Naive B cell (primary cell): ENCODE measurements around the gene MINAR1. TPM values are rescaled to one million over a fixed set of nuclear protein-coding genes. Genes with fewer than 3 reads are reported as not detected.

ENCODE experiments used
- ATAC-seq, 2 donors: fragments of 150-1000 bp; cut with Tn5 transposase; 2 replicates each; pipeline ENCODE4 v1.10.0; 2021; ENCODE audit warnings: low read depth in 2 of 2, mild to moderate bottlenecking in 2 of 2, moderate library complexity in 2 of 2
- DNase-seq: peaks from one replicate; pipeline ENCODE4 v3.0.0; 2022
- H3K27ac Mint-ChIP-seq, 6 donors: one replicate each; pipeline ENCODE4 v1.8.0; 2020 to 2022; ENCODE audit warnings: mild to moderate bottlenecking in 6 of 6, mixed read lengths in 6 of 6, moderate library complexity in 5 of 6, inconsistent platforms in 2 of 6
- H3K27me3 Mint-ChIP-seq, 3 donors: one replicate each; pipeline ENCODE4 v1.8.0; 2021 to 2022; ENCODE audit warnings: mixed read lengths in 3 of 3, mild to moderate bottlenecking in 1 of 3
- H3K36me3 Mint-ChIP-seq, 2 donors: one replicate each; pipeline ENCODE4 v1.8.0; 2020 to 2022; ENCODE audit warnings: mixed read lengths in 2 of 2, inconsistent platforms in 1 of 2, mild to moderate bottlenecking in 1 of 2
- H3K4me1 Mint-ChIP-seq, 3 donors: one replicate each; pipeline ENCODE4 v1.8.0; 2020 to 2022; ENCODE audit warnings: mixed read lengths in 3 of 3, inconsistent platforms in 1 of 3, mild to moderate bottlenecking in 1 of 3, moderate library complexity in 1 of 3
- H3K4me3 Mint-ChIP-seq, 8 donors: one replicate each; pipeline ENCODE4 v1.8.0; 2020 to 2022; ENCODE audit warnings: mild to moderate bottlenecking in 8 of 8, mixed read lengths in 8 of 8, moderate library complexity in 8 of 8, inconsistent platforms in 2 of 8
- H3K9me3 Mint-ChIP-seq, 7 donors: one replicate each; pipeline ENCODE4 v1.8.0; 2020 to 2022; ENCODE audit warnings: mixed read lengths in 7 of 7, mild to moderate bottlenecking in 5 of 7, inconsistent platforms in 2 of 7, moderate library complexity in 1 of 7
- polyA plus RNA-seq, 6 donors: library from polyadenylated mRNA; unstranded; fragments of 300-500 nt; fragmentation: Illumina TruSeq; gene quantifications; one replicate each; pipeline ENCODE4 v1.2.3, GENCODE V29; 2021; ENCODE audit warnings: low read depth in 6 of 6

Gene MINAR1
- polyA plus RNA-seq: under 1 TPM in 1 of 6 donors, not detected in 5; 0.13 TPM

- no peaks in the 10 kb centered on the region for H3K36me3 Mint-ChIP-seq
- H3K4me1 Mint-ChIP-seq: peaks cover 5 to 11% (median 6%) of the 10 kb centered on the region in 3 donors
- DNase-seq (no peak), ATAC-seq (no peak)
- H3K9me3 Mint-ChIP-seq: peaks cover 0 to 6% (median 0%) of the 10 kb centered on the region in 7 donors
- H3K4me3 Mint-ChIP-seq: peak within 1 kb of the TSS in 3 of 8 donors; percentile 25 to 58 (median 44)
- peak within 1 kb of the TSS in 1 of 6 donors; percentile 35 for H3K27ac Mint-ChIP-seq
- H3K27me3 Mint-ChIP-seq: peaks cover 59 to 86% (median 80%) of the 10 kb centered on the region in 3 donors
These were observed at the start of gene MINAR1 for GRCh38 chr15:79431636-79432344. Gene MINAR1 (plus strand): TSS chr15:79432336. CDS start chr15:79456148, 23,812 bp downstream.

GRCh38 chr15:79394231-79394630 lies 37.9 kb upstream of the MINAR1 start:
- peaks cover 0 to 12% of the 10 kb centered on the region in 2 donors for H3K36me3 Mint-ChIP-seq

GRCh38 chr15:79396850-79397249 lies 35.3 kb upstream of the MINAR1 start:
- H3K27me3 Mint-ChIP-seq: peaks cover 0 to 4% (median 0%) of the 10 kb centered on the region in 3 donors
- no peak for DNase-seq
- ATAC-seq: no peak
- no peak overlapping the region for H3K27ac Mint-ChIP-seq
- peaks cover 0 to 13% (median 2%) of the 10 kb centered on the region in 7 donors for H3K9me3 Mint-ChIP-seq
- no peak overlapping the region for H3K4me3 Mint-ChIP-seq
- H3K36me3 Mint-ChIP-seq: peaks cover 0 to 2% of the 10 kb centered on the region in 2 donors
- no peaks in the 10 kb centered on the region for H3K4me1 Mint-ChIP-seq

More at GRCh38 chr15:79394231-79394630, 37.9 kb upstream of the MINAR1 start:
- no peak for DNase-seq
- no peak overlapping the region for H3K4me3 Mint-ChIP-seq
- H3K27me3 Mint-ChIP-seq: peaks cover 0 to 6% (median 0%) of the 10 kb centered on the region in 3 donors
- peaks cover 0 to 4% (median 0%) of the 10 kb centered on the region in 3 donors for H3K4me1 Mint-ChIP-seq
- no peak overlapping the region for H3K27ac Mint-ChIP-seq
- ATAC-seq: no peak
- peaks cover 0 to 24% (median 6%) of the 10 kb centered on the region in 7 donors for H3K9me3 Mint-ChIP-seq

- Mint-ChIP-seq H3K36me3 (no peaks in the 10 kb centered on the region), H3K27me3 (peaks cover 0 to 8% (median 0%) of the 10 kb centered on the region in 3 donors), H3K9me3 (peaks cover 0 to 8% (median 0%) of the 10 kb centered on the region in 7 donors), H3K4me3 (no peak overlapping the region), H3K4me1 (no peaks in the 10 kb centered on the region), H3K27ac (no peak overlapping the region)
- DNase-seq (no peak), ATAC-seq (no peak)
These were observed 34.7 kb upstream of the MINAR1 start for GRCh38 chr15:79397269-79397910.

GRCh38 chr15:79399606-79400005 lies 32.5 kb upstream of the MINAR1 start:
- Mint-ChIP-seq H3K4me3 (no peak overlapping the region), H3K4me1 (no peaks in the 10 kb centered on the region), H3K9me3 (no peaks in the 10 kb centered on the region), H3K27me3 (peaks cover 0 to 8% (median 0%) of the 10 kb centered on the region in 3 donors), H3K36me3 (no peaks in the 10 kb centered on the region), H3K27ac (no peak overlapping the region)
- no peak for ATAC-seq
- no peak for DNase-seq

GRCh38 chr15:79400650-79401049 lies 31.5 kb upstream of the MINAR1 start:
- ATAC-seq: no peak
- no peak overlapping the region for H3K27ac Mint-ChIP-seq
- H3K4me3 Mint-ChIP-seq: no peak overlapping the region
- H3K27me3 Mint-ChIP-seq: peaks cover 0 to 8% (median 0%) of the 10 kb centered on the region in 3 donors
- H3K4me1 Mint-ChIP-seq: no peaks in the 10 kb centered on the region
- no peaks in the 10 kb centered on the region for H3K36me3 Mint-ChIP-seq
- DNase-seq: no peak
- H3K9me3 Mint-ChIP-seq: no peaks in the 10 kb centered on the region

GRCh38 chr15:79401301-79401700 lies 30.8 kb upstream of the MINAR1 start:
- ATAC-seq: no peak
- Mint-ChIP-seq H3K4me1 (no peaks in the 10 kb centered on the region), H3K27ac (no peak overlapping the region), H3K27me3 (peaks cover 0 to 8% (median 0%) of the 10 kb centered on the region in 3 donors), H3K36me3 (no peaks in the 10 kb centered on the region), H3K4me3 (no peak overlapping the region), H3K9me3 (no peaks in the 10 kb centered on the region)
- DNase-seq: no peak

- Mint-ChIP-seq H3K9me3 (no peaks in the 10 kb centered on the region), H3K27me3 (peaks cover 0 to 8% (median 0%) of the 10 kb centered on the region in 3 donors), H3K27ac (no peak overlapping the region), H3K36me3 (no peaks in the 10 kb centered on the region), H3K4me3 (no peak overlapping the region), H3K4me1 (no peaks in the 10 kb centered on the region)
- no peak for ATAC-seq
- no peak for DNase-seq
These were observed 30.0 kb upstream of the MINAR1 start for GRCh38 chr15:79402136-79402535.

- Mint-ChIP-seq H3K9me3 (no peaks in the 10 kb centered on the region), H3K27me3 (peaks cover 0 to 14% (median 0%) of the 10 kb centered on the region in 3 donors), H3K27ac (no peak overlapping the region), H3K4me3 (no peak overlapping the region), H3K36me3 (no peaks in the 10 kb centered on the region), H3K4me1 (peaks cover 0 to 3% (median 0%) of the 10 kb centered on the region in 3 donors)
- DNase-seq (no peak), ATAC-seq (no peak)
These were observed 28.6 kb upstream of the MINAR1 start for GRCh38 chr15:79403501-79403900.

GRCh38 chr15:79406210-79406609 lies 25.9 kb upstream of the MINAR1 start:
- Mint-ChIP-seq H3K27ac (no peak overlapping the region), H3K4me1 (peaks cover 0 to 3% (median 0%) of the 10 kb centered on the region in 3 donors), H3K27me3 (peaks cover 0 to 15% (median 0%) of the 10 kb centered on the region in 3 donors), H3K9me3 (no peaks in the 10 kb centered on the region), H3K36me3 (peaks cover 0 to 5% of the 10 kb centered on the region in 2 donors), H3K4me3 (no peak overlapping the region)
- no peak for DNase-seq
- ATAC-seq: no peak

- H3K27me3 Mint-ChIP-seq: peaks cover 0 to 7% (median 0%) of the 10 kb centered on the region in 3 donors
- no peaks in the 10 kb centered on the region for H3K9me3 Mint-ChIP-seq
- DNase-seq: no peak
- ATAC-seq: no peak
- H3K4me1 Mint-ChIP-seq: peaks cover 0 to 3% (median 0%) of the 10 kb centered on the region in 3 donors
- no peak overlapping the region for H3K4me3 Mint-ChIP-seq
- H3K27ac Mint-ChIP-seq: no peak overlapping the region
- peaks cover 11% of the 10 kb centered on the region in 2 donors for H3K36me3 Mint-ChIP-seq
These were observed 24.1 kb upstream of the MINAR1 start for GRCh38 chr15:79408041-79408440.

- H3K9me3 Mint-ChIP-seq: no peaks in the 10 kb centered on the region
These were observed 21.9 kb upstream of the MINAR1 start for GRCh38 chr15:79410237-79410636.

GRCh38 chr15:79412010-79412409 lies 20.1 kb upstream of the MINAR1 start:
- Mint-ChIP-seq H3K9me3 (no peaks in the 10 kb centered on the region), H3K4me3 (no peak overlapping the region), H3K27me3 (peaks cover 0 to 7% (median 0%) of the 10 kb centered on the region in 3 donors), H3K27ac (no peak overlapping the region), H3K4me1 (peaks cover 0 to 3% (median 0%) of the 10 kb centered on the region in 3 donors), H3K36me3 (peaks cover 12 to 15% of the 10 kb centered on the region in 2 donors)
- DNase-seq: no peak
- ATAC-seq: no peak

More at GRCh38 chr15:79410237-79410636, 21.9 kb upstream of the MINAR1 start:
- DNase-seq (no peak), ATAC-seq (no peak)
- Mint-ChIP-seq H3K27ac (peak overlapping the region in 1 of 6 donors; percentile 39), H3K27me3 (peaks cover 0 to 7% (median 0%) of the 10 kb centered on the region in 3 donors), H3K36me3 (peaks cover 12 to 15% of the 10 kb centered on the region in 2 donors), H3K4me3 (no peak overlapping the region), H3K4me1 (peaks cover 0 to 3% (median 0%) of the 10 kb centered on the region in 3 donors)
